ENCODE data around the gene SEC14L5.

SEC14L5 gene

DNA sequence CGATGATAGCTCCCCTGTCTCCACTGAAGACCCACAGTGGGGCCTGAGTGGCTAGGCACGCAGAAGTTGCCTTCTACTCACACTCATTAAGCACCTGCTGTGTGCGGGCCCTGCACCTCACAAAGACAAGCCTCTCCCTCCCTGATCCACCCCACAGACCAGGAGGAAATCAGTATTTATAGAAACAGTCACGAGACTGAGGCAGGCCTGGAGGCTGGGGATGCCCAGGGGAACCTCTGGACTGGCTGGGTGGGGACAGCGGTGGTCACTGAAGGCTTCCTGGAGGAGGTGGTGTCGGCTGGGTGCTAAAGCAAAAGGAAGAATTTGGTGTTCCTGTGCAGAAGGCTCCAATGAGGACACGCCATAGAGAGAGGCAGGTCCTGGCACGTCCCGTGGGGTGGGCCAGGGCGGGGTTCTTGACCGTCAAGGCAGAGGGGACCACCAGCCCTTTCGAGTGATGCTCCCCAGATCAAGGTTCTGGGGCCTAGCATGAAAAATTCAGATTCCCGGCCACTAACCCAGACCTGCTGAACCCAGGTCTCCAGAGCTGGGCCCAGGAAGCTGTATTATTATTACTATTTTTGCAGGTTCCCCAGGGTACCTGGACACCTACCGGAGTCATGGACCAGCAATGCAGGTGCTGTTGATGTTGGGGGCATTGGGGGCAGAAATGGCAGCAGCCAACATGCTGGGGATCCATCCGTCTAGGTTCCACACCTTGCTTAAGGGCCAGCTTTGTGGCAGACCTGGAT is 44.2 kb upstream of the SEC14L5 start:
- TF ChIP-seq, protein P1, sequence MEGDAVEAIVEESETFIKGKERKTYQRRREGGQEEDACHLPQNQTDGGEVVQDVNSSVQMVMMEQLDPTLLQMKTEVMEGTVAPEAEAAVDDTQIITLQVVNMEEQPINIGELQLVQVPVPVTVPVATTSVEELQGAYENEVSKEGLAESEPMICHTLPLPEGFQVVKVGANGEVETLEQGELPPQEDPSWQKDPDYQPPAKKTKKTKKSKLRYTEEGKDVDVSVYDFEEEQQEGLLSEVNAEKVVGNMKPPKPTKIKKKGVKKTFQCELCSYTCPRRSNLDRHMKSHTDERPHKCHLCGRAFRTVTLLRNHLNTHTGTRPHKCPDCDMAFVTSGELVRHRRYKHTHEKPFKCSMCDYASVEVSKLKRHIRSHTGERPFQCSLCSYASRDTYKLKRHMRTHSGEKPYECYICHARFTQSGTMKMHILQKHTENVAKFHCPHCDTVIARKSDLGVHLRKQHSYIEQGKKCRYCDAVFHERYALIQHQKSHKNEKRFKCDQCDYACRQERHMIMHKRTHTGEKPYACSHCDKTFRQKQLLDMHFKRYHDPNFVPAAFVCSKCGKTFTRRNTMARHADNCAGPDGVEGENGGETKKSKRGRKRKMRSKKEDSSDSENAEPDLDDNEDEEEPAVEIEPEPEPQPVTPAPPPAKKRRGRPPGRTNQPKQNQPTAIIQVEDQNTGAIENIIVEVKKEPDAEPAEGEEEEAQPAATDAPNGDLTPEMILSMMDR (IDR thresholded peaks at IDR 0.05; ENCODE audit: control insufficient read depth, insufficient read depth, low read depth, low read length, missing control alignments): no peak
- DNase-seq (ENCODE audit: low read depth): no peak

DNA sequence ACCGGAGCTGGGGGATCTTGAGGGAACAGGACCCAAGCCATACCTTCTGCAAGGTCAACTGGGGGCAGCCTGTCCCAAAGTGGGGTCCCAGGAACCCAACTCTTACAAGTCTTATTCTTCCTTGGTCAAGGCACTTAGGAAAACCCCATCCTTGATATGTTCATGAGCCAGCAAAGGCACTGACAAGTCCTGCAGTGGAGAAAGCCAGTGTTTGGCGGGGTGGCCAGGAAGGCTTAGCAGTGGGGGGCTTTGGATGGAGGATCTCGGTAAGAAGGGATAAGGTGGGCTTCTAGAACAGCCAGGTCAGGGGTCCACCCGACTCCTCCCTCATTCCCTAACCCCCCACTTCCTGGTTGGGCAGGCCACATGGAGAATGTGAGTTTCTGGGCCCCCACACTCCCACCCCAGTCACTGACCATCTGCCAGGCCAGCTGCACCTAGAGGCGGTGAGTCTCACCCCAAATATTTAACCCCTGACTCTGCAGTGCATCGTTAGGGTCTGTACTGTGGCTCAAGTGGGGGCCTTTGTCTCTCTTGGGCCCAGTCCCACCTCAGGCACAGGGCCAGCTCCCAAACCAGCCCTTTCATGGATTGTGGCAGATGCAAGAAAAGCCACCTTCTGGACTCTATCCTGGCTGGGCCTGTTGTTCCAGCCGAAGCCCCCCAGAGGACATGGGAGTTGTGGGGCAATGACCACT is 43.5 kb upstream of the SEC14L5 start:
- DNase-seq (ENCODE audit: low read depth): no peak
- TF ChIP-seq, protein P1 (IDR thresholded peaks at IDR 0.05; ENCODE audit: control insufficient read depth, insufficient read depth, low read depth, low read length, missing control alignments): no peak
- H3K4me3 ChIP-seq (ENCODE audit: control insufficient read depth, low read depth, low read length): no peak overlapping the region

More for the DNA sequence above, 44.2 kb upstream of the SEC14L5 start:
- no peak overlapping the region for H3K4me3 ChIP-seq (ENCODE audit: control insufficient read depth, low read depth, low read length)

DNA sequence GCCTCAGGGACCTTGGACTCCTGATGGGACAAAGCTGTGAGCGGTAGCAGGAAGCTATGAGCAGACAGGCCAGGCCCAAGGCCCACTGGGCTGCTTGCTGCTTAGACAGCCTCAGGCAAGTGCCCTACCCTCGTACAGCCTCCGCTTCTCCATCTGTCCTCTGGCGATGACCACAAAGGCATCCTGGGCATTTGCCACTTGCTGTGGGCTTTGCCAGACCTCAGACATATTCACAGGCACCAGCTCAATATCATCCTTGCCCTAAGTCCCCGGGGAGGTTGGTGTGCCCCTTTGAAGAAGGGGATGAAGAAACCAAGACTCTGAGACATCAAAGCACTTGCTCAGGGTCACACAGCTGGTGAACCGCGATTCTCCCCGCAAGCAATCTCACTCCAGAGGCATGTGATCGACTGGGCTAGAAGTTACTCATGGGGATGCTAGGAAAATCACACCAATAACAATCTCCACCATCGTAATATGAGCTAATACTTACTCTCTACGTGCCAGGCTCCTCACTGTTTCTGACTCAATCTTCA is 42.8 kb upstream of the SEC14L5 start:
- TF ChIP-seq, protein P1 (IDR thresholded peaks at IDR 0.05; ENCODE audit: control insufficient read depth, insufficient read depth, low read depth, low read length, missing control alignments): no peak
- no peak overlapping the region for H3K4me3 ChIP-seq (ENCODE audit: control insufficient read depth, low read depth, low read length)
- DNase-seq (ENCODE audit: low read depth): peak; percentile 87

DNA sequence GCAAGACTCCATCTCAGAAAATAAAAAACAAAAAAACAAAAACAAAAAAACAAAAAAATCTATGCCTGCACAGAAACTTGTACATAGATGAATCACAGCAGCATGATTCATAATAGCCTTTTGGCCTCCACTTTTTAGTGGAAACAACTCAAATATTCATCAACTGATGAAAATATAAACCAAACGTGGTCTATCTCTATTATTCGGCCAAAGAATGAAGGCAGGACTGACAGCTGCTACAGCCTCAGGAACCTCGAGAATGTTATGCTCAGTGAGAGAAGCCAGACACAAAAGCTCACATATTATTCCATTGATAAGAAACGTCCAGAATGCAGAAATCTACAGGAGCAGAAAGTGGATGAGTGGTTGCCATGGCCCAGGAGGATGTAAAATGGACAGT is 41.0 kb upstream of the SEC14L5 start:
- TF ChIP-seq, protein P1 (IDR thresholded peaks at IDR 0.05; ENCODE audit: control insufficient read depth, insufficient read depth, low read depth, low read length, missing control alignments): no peak
- H3K4me3 ChIP-seq (ENCODE audit: control insufficient read depth, low read depth, low read length): no peak overlapping the region
- DNase-seq (ENCODE audit: low read depth): no peak

DNA sequence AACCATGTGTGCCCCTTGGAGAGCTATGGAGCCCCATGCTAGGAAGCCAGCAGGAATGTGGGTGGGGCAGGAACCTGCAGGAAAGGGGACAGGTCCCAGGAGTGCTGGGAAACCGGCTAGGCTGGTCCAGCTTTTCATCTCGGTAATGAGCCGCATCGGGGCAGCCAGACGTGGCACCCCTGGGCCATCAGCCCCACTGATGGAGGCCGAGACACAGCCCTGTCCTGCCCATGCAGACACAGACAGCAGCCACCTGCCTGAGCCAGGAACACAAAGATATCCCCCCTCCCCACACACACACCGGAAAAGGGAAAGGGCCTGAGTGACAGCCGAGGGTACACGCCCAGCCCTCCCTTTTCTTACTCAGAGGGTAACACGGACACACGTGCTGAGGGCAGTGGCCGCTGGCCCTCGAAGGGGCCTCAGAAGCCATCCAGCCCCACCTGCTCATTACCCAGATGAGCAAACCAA is 39.3 kb upstream of the SEC14L5 start:
- H3K4me3 ChIP-seq (ENCODE audit: control insufficient read depth, low read depth, low read length): no peak overlapping the region
- TF ChIP-seq, protein P1 (IDR thresholded peaks at IDR 0.05; ENCODE audit: control insufficient read depth, insufficient read depth, low read depth, low read length, missing control alignments): no peak
- no peak for DNase-seq (ENCODE audit: low read depth)

DNA sequence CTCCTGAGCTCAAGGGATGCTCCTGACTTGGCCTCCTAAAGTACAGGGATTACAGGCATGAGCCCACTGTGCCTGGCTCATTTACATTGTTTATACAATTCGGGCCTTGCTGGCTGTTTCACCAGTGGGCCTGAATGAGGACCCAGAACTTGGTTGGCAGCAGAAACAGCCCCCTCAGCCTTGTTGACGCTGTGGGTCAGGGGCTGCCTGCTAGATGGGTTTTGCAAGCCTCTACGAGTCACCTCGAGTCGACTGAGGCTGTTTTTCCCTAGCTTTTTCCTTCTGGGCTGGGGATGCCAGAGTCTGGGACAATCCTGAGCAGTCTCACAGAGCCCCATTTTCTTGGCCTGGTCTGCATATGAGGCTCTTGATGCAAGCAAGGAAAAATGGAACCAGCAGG is 37.3 kb upstream of the SEC14L5 start:
- no peak for DNase-seq (ENCODE audit: low read depth)
- TF ChIP-seq, protein P1 (IDR thresholded peaks at IDR 0.05; ENCODE audit: control insufficient read depth, insufficient read depth, low read depth, low read length, missing control alignments): no peak

More for the DNA sequence above, 37.3 kb upstream of the SEC14L5 start:
- H3K4me3 ChIP-seq (ENCODE audit: control insufficient read depth, low read depth, low read length): no peak overlapping the region

Data from AG09309 (cell line).